Sigmoid colon (tissue), 7 donors: ENCODE data around the gene CCDC178. TPM values are rescaled to one million over a fixed set of nuclear protein-coding genes. Genes with fewer than 3 reads are reported as not detected.

Experiments
- DNase-seq: peaks from one replicate; pipeline ENCODE4 v3.0.0-alpha.2; 2019
- H3K27ac ChIP-seq, 4 donors: fragments of 200-600 bp; sonication (generic); one replicate each; pipeline ENCODE4 v1.5.1; 2016 to 2019; ENCODE audit warnings: mild to moderate bottlenecking in 1 of 4
- H3K27me3 ChIP-seq, 3 donors: fragments of 200-600 bp; sonication (generic); one replicate each; pipeline ENCODE4 v1.5.1; 2019; ENCODE audit warnings: mild to moderate bottlenecking in 1 of 3
- H3K36me3 ChIP-seq, 4 donors: fragments of 200-600 bp; sonication (generic); one replicate each; pipeline ENCODE4 v1.5.1; 2016 to 2019
- H3K4me1 ChIP-seq, 4 donors: fragments of 200-600 bp; sonication (generic); one replicate each; pipeline ENCODE4 v1.5.1; 2017 to 2019
- H3K4me3 ChIP-seq, 4 donors: fragments of 200-600 bp; sonication (generic); one replicate each; pipeline ENCODE4 v1.5.1; 2017 to 2019; ENCODE audit warnings: mild to moderate bottlenecking in 2 of 4, moderate library complexity in 1 of 4
- H3K9me3 ChIP-seq, 4 donors: fragments of 200-600 bp in 3 of 4; sonication (generic) in 3 of 4; one replicate each; pipeline versions ENCODE4 v1.5.1 to v1.6.1; 2013 to 2019
- EP300 ChIP-seq, 4 donors: sonication (generic); formaldehyde crosslinking; IDR thresholded peaks; one replicate each; pipeline ENCODE4 v1.6.1; 2017; ENCODE audit warnings: antibody characterized with exemption in 4 of 4
- POLR2A ChIP-seq, 2 donors: fragments of 450-650 bp; IDR thresholded peaks; one replicate each; pipeline ENCODE4 v1.6.1; 2016; ENCODE audit warnings: antibody characterized with exemption in 2 of 2, mild to moderate bottlenecking in 2 of 2, moderate library complexity in 2 of 2
- POLR2AphosphoS5 ChIP-seq, 4 donors: sonication (generic); formaldehyde crosslinking; IDR thresholded peaks; one replicate each; pipeline ENCODE4 v1.6.1; 2017; ENCODE audit warnings: antibody characterized with exemption in 4 of 4
- WGBS, 2 donors: extraction: QIAGEN DNeasy Blood & Tissue Kit; methylation state at CpG; one replicate each; pipeline ENCODE4 v1.1.7; 2013; 5-methylcytosine and 5-hydroxymethylcytosine counted together
- intact Hi-C: fragments of 100-400 bp; cut with DNase I; formaldehyde crosslinking; loops from one replicate; pipeline ENCODE4 v1.15.1; 2023
- polyA plus RNA-seq, 3 donors: library from polyadenylated mRNA; stranded (reverse); fragments of 200-250 nt; gene quantifications; one replicate each; pipeline ENCODE4 v1.2.3, GENCODE V29; 2013
- total RNA-seq, 4 donors: library from RNA; depleted of rRNA; stranded (reverse); fragments of >200 nt; gene quantifications; one replicate each; pipeline ENCODE4 v1.1.0, GENCODE V29; 2016
- TF ChIP-seq, protein P1 (sequence below), 4 experiments: fragments of 450-650 bp in 3 of 4; fragments of 200-600 bp in 1 of 4; IDR thresholded peaks; one replicate each; pipeline ENCODE4 v1.5.1; 2016 to 2019; ENCODE audit warnings: antibody characterized with exemption in 4 of 4, mild to moderate bottlenecking in 3 of 4, moderate library complexity in 2 of 4
- donor health status: healthy with polysubstance abuse.
- donor health status: Bipolar disorder and iron deficiency.
- donor health status: healthy.

CCDC178 gene
- total and polyA plus RNA-seq, 7 donors, result under 0.01 to 1.7 (median 0.66) TPM; not detected in 2

DNA sequence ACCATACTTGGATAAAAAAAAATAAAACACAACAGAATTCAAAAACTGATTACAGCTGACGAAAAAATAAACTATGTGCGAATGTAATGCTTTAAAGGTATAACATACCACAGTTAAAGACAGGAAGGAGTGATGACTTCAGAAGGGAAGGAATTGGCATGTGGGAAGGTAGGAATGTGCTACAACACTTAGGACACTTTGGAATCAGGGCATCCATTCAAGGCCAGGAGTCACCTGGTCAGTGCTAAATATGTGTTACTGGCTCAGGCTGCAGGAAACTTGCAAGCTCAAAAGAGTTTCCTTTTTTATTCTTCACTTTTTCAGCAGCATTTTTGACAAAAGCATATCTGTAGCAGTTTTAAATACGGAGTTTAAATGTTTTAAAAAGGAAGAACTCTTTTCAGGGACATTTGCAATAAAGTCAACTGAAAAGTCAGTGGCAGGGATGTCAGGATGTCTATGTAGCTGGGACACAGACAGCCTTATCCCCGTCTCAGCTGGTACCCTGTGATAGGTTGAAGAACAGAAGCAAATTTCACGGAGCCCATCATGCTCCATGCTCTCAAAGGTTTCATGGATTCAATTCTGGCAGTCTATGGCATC, 529.7 kb downstream of the CCDC178 start:
- TF ChIP-seq EP300 (IDR thresholded peaks at IDR 0.05), result no peak
- no peak for TF ChIP-seq POLR2AphosphoS5 (IDR thresholded peaks at IDR 0.05)
- Histone ChIP-seq H3K27me3 (no peaks in the 10 kb centered on the region), H3K27ac (no peak overlapping the region), H3K36me3 (no peaks in the 10 kb centered on the region), H3K9me3 (no peaks in the 10 kb centered on the region), H3K4me1 (no peaks in the 10 kb centered on the region), H3K4me3 (no peak overlapping the region)
- no peak for DNase-seq
- WGBS, 2 donors, result 81 to 88% methylated on average over 5 of the region's 5 CpGs
- intact Hi-C loops, result no loop called here

DNA sequence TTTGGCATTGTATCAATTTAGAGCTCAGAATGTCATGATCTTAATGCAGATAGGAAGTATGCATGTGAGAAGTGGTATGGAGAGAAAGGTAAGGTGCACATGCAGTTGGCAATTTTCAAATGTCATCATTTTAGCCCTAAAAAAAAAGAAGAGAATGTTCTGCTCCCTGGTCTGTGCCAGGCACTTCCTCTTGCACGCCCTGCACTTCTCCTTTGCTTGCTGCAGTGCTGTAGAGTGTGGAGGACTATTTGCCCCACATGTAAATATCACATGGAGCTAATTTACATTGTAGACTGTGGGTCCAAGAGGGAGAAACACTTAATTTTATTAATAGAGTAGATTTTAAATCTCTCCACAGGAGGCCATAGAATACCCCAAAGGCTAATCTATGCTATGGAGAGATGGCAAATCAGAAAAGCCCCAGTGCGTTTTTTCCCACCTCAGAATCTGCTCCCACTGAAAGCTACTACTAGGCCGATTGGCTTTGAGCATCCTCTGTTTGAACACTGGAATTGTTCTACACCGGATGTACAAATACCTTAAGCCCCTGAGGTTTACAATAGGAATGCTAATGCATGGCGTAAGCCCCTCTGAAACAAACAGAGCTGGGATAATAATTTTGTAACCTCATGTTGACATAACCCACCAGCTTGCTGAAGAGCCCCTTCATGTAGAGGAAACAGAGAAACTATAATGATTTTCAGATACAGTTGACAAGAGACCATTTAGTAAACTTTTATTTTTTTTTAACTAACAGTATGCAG, 530.5 kb downstream of the CCDC178 start:
- intact Hi-C loops, result no loop called here
- H3K4me1 ChIP-seq, result no peaks in the 10 kb centered on the region
- H3K27ac ChIP-seq, result no peak overlapping the region
- DNase-seq, result no peak
- TF ChIP-seq POLR2A (IDR thresholded peaks at IDR 0.05), result no peak
- no peak for TF ChIP-seq EP300 (IDR thresholded peaks at IDR 0.05)
- no peak for TF ChIP-seq POLR2AphosphoS5 (IDR thresholded peaks at IDR 0.05)
- TF ChIP-seq, protein P1, sequence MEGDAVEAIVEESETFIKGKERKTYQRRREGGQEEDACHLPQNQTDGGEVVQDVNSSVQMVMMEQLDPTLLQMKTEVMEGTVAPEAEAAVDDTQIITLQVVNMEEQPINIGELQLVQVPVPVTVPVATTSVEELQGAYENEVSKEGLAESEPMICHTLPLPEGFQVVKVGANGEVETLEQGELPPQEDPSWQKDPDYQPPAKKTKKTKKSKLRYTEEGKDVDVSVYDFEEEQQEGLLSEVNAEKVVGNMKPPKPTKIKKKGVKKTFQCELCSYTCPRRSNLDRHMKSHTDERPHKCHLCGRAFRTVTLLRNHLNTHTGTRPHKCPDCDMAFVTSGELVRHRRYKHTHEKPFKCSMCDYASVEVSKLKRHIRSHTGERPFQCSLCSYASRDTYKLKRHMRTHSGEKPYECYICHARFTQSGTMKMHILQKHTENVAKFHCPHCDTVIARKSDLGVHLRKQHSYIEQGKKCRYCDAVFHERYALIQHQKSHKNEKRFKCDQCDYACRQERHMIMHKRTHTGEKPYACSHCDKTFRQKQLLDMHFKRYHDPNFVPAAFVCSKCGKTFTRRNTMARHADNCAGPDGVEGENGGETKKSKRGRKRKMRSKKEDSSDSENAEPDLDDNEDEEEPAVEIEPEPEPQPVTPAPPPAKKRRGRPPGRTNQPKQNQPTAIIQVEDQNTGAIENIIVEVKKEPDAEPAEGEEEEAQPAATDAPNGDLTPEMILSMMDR (IDR thresholded peaks at IDR 0.05), result no peak
- no peaks in the 10 kb centered on the region for H3K36me3 ChIP-seq
- no peaks in the 10 kb centered on the region for H3K27me3 ChIP-seq
- WGBS, 2 donors, result 62 to 72% methylated on average over 5 of the region's 5 CpGs
- H3K4me3 ChIP-seq, result no peak overlapping the region
- no peaks in the 10 kb centered on the region for H3K9me3 ChIP-seq

DNA sequence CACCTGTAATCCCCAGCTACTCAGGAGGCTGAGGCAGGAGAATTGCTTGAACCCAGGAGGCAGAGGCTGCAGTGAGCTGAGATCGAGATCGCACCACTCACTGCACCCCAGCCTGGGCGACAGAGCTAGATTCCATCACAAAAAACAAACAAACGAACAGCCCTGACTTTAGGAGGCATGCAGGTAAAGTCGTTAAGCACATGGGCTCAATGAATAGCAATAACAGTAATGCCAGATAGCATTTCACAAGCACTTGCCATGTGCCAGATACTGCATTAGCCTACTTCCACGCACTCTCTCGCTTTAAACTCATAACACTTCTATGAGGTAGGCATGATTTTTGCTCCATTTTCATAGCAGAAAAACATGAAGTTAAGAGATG, 532.1 kb downstream of the CCDC178 start:
- no peak for DNase-seq
- Histone ChIP-seq H3K27me3 (no peaks in the 10 kb centered on the region), H3K27ac (no peak overlapping the region), H3K36me3 (no peaks in the 10 kb centered on the region), H3K4me3 (no peak overlapping the region), H3K9me3 (no peaks in the 10 kb centered on the region), H3K4me1 (no peaks in the 10 kb centered on the region)
- intact Hi-C loops, result no loop called here
- WGBS, 2 donors, result 86 to 91% methylated on average over 7 of the region's 7 CpGs
- TF ChIP-seq POLR2AphosphoS5 (IDR thresholded peaks at IDR 0.05), result no peak
- TF ChIP-seq POLR2A (IDR thresholded peaks at IDR 0.05), result no peak
- TF ChIP-seq EP300 (IDR thresholded peaks at IDR 0.05), result no peak
- TF ChIP-seq, protein P1 (IDR thresholded peaks at IDR 0.05), result no peak

DNA sequence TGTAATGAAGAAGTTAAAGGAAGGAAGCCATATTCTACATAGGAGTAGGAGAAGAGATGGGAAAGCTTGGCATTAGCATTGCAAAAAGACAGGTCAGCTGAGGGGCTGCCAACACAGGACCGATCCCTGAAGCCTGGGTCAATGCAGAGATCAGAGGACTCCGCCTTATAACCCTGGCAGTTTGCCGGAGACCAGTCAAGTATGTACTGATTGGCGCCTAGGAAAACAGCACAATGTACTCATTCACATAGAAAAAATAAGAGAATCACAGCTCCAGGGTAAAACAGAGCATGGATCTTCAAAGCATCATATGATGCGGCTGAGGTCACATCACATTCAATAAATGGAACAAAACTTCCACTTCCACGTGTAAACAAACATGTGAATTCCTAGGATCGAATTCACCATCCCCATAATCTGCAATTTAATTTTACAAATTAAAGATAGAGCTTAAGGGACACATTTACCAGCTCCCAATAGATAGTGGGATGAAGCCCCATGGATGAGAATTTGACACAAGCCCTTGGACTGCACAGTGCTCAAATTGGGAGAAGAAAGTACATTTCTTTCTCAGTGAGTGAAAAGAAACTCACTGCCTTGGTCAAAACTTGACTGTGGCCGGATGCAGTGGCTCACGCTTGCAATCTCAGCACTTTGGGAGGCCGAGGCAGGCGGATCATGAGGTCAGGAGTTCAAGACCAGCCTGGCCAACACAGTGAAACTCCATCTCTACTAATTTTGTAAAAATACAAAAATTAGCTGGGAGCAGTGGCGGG, 532.7 kb downstream of the CCDC178 start:
- intact Hi-C loops, result no loop called here
- Histone ChIP-seq H3K4me1 (no peaks in the 10 kb centered on the region), H3K36me3 (no peaks in the 10 kb centered on the region), H3K27me3 (no peaks in the 10 kb centered on the region), H3K9me3 (no peaks in the 10 kb centered on the region), H3K27ac (no peak overlapping the region), H3K4me3 (no peak overlapping the region)
- TF ChIP-seq EP300 (IDR thresholded peaks at IDR 0.05) (no peak), POLR2A (IDR thresholded peaks at IDR 0.05) (no peak), POLR2AphosphoS5 (IDR thresholded peaks at IDR 0.05) (no peak)
- TF ChIP-seq, protein P1 (IDR thresholded peaks at IDR 0.05), result no peak
- DNase-seq, result no peak
- WGBS, 2 donors, result 86 to 90% methylated on average over 12 of the region's 12 CpGs

DNA sequence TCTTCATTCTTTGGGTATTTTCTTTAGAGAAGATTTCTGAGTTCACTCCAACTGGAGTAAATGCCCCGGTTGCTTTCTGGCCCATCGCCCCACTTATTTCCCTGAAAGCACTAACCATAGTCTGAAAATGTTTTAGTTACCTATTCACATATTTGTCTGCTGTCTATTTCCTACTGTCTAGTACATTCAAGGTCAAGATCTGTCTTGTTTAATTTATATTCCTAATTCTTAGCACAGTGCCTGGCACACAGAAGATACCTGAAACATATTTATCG, 533.3 kb downstream of the CCDC178 start:
- Histone ChIP-seq H3K27me3 (no peaks in the 10 kb centered on the region), H3K4me1 (no peaks in the 10 kb centered on the region), H3K36me3 (no peaks in the 10 kb centered on the region), H3K27ac (no peak overlapping the region), H3K4me3 (no peak overlapping the region), H3K9me3 (no peaks in the 10 kb centered on the region)
- WGBS, 2 donors, result 93 to 94% methylated on average over 3 of the region's 3 CpGs
- TF ChIP-seq, protein P1 (IDR thresholded peaks at IDR 0.05), result no peak
- TF ChIP-seq POLR2AphosphoS5 (IDR thresholded peaks at IDR 0.05) (no peak), EP300 (IDR thresholded peaks at IDR 0.05) (no peak), POLR2A (IDR thresholded peaks at IDR 0.05) (no peak)
- no peak for DNase-seq
- intact Hi-C loops, result no loop called here
